Fibroblast of gingiva (primary cell): ENCODE results near the gene LBH.

Experiments
- DNase-seq: peaks from one replicate; pipeline ENCODE4 v3.0.0-alpha.2; 2011; ENCODE audit warnings: low read depth

The LBH gene

GRCh38 chr2:30217644-30218337, 13.5 kb upstream of the LBH start:
- no peak for DNase-seq

- DNase-seq, result no peak
Measured at GRCh38 chr2:30218338-30218713, 13.0 kb upstream of the LBH start.

GRCh38 chr2:30218814-30219213, 12.5 kb upstream of the LBH start:
- DNase-seq, result no peak

- DNase-seq, result no peak
Measured at GRCh38 chr2:30219886-30220875, 11.2 kb upstream of the LBH start.

- DNase-seq, result no peak
Measured at GRCh38 chr2:30221531-30221930, 9.8 kb upstream of the LBH start.

- DNase-seq, result no peak
Measured at GRCh38 chr2:30222031-30222430, 9.3 kb upstream of the LBH start.

GRCh38 chr2:30222636-30223360, 8.5 kb upstream of the LBH start:
- no peak for DNase-seq

- no peak for DNase-seq
Measured at GRCh38 chr2:30223413-30223874, 7.9 kb upstream of the LBH start.

- no peak for DNase-seq
Measured at GRCh38 chr2:30224151-30224550, 7.2 kb upstream of the LBH start.

GRCh38 chr2:30225131-30225762, 6.1 kb upstream of the LBH start:
- peak; percentile 46 for DNase-seq

- no peak for DNase-seq
Measured at GRCh38 chr2:30226144-30227032, 4.9 kb upstream of the LBH start.

- DNase-seq, result no peak
Measured at GRCh38 chr2:30229596-30229995, 1.7 kb upstream of the LBH start.

GRCh38 chr2:30230497-30231211, 680 bp upstream of the LBH start:
- no peak for DNase-seq

GRCh38 chr2:30231996-30232800, 864 bp downstream of the LBH start:
- DNase-seq, result no peak

GRCh38 chr2:30232801-30233130, 1.4 kb downstream of the LBH start:
- no peak for DNase-seq

- no peak for DNase-seq
Measured at GRCh38 chr2:30233271-30234009, 2.1 kb downstream of the LBH start.

- peak; percentile 34 for DNase-seq
Measured at GRCh38 chr2:30234180-30234971, 3.0 kb downstream of the LBH start.
